NCI-H187 (cell line): ENCODE results near the gene CD7.

ENCODE experiments used
- DNase-seq, 2 experiments: peaks; one replicate each; lab custom pipeline; 2025; lab: John Stamatoyannopoulos, UW

Gene CD7

DNA sequence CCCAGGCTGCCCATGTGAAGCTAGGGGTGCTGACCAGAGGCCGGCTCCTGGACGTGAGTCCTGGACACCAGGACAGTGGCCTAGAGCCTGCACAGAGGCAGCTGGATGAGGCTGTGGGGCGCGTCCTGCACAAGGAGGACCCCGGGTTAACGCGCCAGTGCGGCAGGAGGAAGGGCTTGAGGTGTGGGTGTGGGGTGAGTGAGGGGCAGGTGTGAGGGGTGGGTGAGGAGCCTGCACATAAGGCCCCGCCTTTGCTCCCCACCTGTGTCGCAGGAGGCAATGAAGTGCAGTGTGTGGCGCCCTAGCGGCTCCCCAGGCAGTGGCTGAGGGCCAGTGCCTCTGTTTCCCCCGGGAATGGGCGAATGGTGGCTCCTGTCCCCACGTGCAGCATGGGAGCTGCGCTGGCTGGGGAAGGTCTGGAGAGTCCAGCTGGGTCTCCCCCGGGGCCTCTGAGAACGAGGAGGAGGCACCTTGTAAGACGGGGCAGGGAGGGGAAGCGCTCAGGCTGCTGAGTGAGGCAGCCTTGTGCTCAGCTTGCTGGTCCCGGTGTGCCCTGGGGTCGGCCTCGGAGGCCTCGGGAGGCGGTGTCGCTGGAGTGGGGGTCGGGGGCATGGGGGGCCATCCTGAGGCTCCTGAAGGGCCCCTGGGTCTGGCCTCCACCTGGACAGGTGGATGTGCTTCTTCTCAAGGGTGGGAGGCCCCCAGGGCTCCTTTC is 3.2 kb downstream of the CD7 start:
- DNase-seq: no peak

DNA sequence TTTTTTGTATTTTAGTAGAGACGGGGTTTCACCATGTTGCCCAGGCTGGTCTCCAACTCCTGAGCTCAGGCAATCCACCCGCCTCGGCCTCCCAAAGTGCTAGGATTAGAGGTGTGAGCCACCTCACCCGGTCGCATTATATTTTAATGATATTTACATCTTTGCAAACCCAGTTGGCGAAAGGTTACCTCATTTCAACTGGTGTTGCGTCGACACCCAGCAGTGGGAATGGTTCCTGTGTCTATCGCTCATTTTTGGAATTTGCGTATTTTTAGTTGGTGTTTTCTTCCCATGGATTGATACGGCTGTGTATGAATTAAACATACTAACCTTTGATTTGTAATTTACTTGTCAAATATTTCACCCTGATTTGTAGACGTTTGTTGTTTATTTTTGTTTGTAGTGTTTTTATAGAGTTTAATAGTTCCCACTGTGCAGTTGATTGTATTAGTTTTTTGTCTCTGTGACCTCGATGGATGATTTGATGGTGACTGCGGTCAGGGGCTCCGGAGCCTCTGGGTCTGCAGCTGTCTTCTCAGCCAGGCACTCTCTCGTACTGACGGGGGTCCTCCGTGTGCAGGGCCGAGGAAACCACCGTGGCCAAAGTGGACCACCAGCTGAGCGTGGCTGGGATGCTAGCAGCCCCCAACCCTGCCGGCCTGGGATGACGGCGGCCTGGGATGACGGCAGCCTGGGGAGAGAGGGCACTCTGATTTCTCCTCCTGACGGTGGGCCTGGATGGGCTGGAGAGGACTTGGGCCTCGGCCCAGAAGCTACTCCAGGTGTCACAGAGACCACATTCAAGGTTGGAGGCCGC is 4.0 kb downstream of the CD7 start:
- no peak for DNase-seq

DNA sequence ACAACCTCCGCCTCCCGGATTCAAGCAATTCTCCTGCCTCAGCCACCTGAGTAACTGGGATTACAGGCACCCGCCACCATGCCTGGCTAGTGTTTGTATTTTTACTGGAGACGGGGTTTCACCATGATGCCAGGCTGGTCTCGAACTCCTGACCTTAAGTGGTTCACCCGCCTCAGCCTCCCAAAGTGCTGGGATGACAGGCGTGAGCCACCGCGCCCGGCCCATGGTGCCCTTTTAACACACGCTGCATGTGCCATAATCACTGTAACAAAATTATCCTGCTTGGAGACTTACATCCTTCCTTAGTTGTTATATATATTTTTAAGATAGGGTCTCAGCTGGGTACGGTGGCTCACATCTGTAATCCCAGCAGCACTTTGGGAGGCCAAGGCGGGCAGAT is 5.4 kb downstream of the CD7 start:
- no peak for DNase-seq

DNA sequence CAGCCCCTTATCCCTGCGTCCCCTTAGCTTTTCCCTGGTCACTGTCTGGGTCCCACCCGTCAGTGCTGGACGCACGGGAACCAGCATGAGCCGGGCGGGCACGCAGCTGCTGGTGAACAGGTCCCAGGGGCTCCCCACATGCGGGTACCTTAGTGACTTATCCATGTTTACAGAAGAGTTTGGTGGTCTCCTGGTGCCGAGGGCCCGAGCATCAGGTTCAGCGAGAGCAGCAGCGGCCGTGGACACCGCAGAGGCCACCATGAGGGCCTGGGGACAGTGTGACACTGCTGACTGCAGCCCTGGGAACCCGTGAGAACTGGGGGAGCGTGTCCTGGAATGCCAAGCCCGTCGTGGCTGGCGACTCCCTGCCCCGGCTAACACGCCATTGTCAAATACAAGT is 6.5 kb downstream of the CD7 start:
- no peak for DNase-seq

DNA sequence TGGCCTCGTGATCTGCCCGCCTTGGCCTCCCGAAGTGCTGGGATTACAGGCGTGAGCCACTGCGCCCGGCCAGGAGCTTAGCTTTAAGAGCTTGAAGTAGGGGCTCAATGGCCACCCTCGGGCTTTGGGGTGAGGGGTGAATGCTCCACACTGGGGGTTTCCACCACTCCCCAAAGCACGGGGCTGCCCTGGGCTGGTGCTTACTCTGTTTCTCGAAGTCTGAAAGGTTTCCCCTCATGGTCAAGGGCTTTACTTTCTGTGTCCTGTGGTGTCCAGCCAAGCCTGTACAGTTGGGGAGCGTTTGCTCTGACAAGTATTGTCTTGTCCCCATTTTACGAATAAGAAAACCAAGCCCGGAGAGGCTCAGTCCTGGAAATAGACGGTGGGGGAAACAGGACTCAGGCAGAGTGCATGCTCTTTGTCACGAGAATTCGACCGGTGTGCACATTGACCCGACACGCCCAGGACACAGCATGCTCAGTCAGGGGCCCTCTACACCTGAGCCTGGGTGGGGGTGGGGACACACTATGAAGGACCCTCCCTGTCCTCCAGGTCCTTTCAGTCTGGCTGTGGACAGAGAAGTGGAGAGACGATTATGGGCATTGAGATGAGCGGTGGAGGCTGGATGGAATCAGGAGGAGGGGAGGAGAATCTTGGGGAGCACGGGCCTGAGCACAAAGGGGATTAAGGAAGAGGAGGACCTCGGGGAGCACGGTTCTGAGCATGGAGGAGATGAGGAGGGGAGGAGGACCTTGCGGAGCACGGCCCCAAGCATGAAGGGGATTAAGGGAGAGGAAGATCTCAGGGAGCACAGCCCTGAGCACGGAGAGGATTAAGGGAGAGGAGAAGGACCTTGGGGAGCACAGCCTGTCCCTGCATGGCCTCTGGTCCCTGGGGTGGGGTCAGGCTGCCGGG is 7.5 kb downstream of the CD7 start:
- DNase-seq: no peak

DNA sequence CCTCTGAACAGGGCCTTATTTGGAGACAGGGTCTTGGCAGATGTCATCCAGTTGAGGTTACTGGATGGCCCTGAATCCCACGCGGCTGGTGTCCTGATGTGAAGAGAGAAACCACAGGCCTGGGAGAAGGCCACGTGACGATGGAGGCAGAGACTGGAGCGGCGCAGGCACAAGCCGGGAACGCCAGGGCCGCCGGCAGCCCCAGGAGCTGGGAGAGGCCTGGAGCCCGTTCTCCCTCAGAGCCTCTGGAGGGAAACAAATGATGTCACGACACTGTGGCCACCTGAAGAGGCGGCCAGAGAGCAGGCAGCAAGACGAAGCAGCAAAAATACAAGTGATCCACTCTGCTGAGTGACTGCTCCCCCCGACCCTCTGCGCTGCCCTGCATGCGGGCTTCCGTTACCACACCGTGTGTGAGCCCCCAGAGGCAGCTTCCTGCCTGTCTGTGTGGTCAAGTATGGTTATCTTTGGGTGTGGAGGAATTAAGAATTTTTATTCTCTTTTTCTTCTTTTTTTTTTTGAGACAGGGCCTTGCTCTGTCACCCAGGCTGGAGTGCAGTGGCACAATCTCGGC is 11.6 kb downstream of the CD7 start:
- DNase-seq: no peak

DNA sequence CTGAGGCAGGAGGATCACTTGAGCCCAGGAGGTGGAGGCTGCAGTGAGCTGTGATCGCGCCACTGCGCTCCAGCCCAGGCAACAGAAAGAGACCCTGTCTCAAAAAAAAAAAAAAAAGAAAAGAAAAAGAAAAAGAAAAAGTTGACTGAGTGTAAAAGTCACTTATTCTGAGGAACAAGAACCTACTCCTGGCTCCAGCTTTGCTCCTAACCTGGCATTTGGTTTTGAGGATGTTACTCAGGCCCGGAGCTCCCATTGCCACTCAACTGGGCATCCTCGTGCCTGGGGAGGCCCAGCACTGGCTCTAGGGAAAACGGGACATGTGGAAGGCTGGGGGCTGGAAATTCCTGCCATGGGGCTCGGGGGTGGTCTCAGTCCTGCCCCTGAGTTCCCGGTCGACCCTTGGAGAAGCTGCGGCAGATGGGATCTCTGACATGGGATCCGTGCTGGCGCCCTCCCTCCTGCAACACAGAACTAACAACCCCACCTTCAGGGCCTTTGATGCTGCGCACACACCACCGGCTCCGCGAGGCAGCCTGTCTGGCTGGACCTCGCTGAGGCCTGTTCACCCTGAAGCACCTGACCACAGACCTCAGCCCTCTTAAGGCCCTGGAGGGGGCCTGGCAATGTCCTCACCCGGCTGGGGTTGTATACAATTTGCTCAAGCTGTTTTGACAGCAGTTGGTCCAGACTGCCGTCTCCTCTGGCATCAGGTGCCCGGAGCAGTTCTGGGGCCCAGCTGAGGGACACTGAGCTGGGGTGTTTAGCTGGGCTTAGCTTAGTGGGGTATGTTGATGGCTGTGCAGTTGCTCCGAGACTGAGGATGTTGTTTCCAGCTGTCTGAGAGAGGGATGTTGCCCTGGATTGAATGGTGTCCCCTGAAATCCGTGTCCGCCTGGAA is 12.3 kb downstream of the CD7 start:
- DNase-seq: no peak

DNA sequence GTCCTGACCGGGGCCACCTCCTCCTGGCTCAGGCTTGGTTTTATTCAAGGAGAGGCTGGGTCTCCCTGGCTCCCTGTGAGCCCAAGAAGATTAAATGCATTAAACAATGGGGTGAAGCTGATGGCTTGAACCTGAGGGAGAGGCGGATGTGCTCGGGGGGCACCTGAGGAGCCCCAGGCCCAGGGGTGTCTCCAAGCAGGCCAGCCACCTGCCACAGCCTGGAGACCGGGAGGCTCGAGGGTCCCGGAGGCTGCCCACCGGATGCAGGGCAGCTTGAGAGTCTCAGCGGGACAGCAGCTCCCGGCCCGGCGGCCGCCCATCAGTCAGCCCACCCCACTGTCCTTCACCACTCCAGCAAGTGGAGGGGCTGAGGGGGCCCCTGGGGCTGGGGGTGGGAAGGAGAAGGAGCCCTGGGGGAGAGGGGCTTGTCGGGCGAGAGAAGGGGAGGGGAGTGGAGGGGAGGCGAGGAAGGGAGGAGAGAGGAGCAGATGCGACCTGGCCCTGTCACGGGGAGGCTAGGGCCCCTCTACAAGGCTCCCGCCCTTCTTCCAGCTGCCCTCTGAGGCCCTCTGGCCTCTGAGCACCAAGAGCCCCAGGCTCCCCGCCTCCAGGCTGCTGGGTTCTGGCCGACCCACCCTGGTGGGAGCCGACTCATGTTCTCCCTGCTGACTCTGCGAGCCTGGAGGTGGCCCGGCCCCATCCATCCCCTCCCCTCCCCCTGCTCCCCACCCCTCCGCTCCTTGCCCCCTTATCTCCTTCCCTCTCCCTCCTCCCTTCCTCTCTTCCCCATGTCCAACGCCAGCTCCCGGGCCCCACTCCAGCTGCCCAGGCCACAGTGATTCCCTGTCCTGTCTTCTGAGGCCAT is 13.2 kb downstream of the CD7 start:
- no peak for DNase-seq

DNA sequence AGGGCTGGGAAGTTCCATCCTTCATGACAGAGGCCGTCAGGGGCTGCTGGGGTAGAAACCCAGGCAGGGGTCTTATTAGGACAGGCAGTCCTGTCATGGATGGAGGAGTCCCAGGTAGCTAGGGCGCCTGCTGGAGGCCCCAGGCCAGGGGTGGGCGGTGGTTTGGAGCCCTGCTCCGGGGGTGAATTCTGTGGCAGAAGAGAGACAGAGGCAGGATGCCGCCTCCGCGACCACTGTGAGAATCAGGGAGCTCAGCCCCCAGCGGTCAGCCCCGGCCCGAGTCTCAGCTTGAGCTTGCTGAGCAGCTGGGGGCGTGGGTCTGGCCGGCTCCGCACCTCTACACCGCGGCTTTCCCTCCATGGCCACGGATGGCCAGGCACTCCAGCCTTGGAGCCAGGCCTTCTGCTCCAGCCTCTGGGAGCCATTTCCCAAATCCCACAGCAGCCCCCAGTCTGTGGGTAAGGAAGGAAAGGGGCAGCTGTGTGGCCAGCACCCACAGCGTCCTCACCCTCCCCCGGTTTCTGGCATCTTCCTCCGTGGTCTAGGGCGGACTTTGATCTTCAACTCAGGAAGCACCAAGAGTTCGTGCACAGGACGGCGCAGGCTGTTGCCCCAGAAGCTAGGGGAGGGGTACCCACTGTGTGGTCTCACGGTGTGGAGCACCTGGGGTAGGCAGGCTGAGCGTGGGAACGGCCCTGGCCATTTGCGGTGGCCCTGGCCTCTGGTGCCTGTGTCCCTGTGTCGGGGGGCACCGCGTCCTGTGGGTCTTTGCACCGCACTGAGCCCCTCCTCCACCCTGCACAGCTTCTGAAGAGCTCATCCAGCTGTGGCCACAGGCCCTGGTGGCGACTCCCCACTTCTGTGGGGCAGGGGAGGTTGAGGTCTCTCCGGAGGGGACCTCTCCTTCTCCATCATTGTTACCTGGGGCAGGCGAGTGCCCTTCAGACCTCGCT is 14.1 kb downstream of the CD7 start:
- DNase-seq: no peak

DNA sequence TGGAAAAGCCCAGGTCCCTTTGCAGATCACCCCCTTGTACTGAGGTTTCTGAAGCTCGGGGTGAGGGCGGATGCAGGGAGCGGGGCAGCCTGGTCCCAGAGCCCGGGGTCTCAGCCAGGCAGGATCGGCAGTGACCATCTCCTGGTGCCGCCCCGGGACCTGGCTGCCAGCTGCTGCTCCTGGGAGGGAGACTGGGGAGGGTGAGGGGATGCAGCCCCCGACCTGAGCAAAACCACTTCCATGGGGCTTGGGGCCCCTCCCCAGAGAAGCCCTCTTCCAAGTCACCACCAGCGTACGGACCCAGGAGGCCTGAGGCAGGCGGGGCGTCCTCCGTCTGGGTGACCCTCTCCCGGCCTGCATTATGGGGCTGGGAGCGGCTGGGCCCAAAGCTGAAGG is 14.8 kb downstream of the CD7 start:
- DNase-seq: no peak

DNA sequence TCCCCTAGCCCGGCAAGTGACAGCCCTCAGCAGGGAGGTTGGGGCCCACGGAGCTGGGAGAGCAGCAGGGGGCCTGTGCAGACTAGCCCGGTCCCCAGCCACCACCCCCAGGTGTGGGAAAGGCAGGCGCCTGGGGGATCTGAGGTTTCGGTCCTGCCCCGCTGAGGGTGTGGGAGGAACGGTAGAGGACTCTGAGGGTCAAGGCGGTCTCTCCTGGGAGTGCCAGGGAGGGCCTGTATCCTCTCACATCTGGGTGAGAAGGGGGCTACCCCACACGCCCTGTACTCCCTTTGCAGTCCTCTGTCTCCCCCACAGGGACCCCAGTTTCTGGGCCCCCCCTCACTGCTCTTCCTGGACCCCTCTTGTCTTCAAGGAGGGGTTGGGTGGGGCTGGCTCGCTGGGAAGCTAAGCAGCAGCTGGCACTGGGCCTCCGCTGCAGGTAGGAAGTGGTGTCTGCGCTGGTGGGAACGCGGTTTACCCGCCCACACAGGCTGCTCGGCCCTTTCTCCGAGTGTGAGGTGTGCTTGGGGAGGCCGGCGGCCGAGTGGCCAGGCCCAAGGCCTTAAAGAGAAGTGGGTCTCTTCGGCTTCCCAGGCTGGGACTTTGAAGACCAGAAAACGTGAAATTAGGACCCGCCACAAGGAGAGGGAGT is 15.4 kb downstream of the CD7 start:
- no peak for DNase-seq

DNA sequence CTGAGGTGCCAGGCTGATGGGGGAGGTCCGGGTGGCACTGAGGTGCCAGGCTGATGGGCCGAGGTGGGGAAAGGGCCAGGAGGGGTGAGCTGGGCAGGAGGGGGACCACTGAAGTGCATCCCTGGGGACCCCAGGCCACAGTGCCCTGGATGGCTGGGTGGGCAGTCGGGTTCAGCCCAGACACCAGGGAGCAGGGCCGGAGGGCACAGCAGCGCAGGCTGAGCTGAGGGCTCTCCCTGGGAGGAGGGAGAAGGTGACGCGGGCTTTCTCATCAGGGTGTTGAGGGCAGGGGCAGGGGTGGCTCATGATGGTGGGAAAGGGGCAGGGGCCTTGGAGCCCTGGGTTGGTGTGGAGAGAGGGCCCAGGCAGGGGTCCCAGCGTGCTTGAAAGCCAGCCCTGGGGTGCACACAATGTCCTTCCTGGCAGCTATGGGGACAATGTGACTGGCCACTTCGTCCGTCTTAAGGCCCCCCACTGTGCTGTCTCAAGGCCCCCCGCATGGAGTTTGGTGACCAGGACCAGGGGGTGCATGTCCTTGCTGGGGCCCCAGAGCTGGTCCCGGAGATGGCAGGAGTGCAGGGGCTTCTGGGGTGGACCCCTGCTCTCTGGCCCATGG is 16.0 kb downstream of the CD7 start:
- DNase-seq: no peak

DNA sequence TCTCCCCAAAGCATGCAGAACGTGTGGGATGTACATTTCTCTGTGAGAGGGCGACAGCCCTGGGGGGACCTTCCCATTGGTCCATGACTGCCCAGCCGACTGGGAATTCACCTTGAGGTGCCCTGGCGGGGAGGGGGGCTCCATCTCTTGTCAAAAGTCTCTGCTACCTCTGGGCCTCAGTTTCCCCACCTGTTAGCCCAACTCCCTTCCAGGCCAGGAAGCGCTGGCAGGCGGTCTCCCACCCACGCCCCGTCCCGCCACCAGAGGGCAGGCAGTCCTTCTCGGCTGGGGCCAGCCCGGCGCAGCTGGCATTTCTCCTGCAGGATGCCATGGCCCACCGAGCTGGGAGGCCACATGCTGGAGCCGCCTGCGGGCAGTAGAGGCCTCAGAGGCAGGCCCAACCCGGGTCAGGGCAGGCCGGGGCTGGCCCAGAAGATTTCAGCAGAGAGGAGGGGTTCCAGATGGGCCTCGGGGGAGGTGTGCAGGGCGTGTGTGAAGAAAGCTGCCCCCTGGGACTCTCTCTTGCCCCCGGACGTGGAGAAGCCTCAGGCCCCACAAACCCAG is 16.6 kb downstream of the CD7 start:
- DNase-seq: no peak

DNA sequence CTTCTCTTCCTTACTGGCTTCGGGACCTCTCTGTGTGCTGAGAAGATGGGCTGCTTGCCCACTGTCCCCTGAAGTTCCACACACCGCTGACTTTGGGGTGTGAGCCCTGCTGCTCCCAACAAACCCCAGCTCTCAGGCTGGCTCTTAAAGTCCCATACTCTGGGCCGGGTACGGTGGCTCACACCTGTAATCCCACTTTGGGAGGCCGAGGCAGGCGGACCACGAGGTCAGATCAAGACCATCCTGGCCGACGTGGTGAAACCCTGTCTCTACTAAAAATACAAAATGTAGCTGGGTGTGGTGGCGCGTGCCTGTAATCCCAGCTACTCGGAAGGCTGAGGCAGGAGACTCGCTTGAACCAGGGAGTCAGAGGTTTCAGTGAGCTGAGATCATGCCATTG is 17.2 kb downstream of the CD7 start:
- DNase-seq: no peak

DNA sequence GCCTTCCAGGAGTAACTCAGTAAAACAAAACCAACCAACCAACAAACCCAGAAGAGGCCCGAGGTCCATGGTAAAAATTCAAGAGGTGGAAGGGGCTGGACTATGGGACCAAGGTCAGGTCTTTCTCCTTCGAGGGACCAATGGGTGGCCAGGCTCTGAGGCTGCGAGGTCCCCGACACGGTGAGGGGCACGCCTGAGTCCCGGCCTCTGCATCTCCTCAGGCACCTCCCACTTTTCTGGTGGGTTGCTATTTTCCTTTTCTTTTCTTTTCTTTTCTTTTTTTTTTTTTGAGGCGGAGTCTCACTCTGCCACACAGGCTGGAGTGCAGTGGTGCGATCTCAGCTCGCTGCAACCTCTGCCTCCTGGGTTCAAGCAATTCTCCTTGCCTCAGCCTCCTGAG is 18.0 kb downstream of the CD7 start:
- DNase-seq: no peak

DNA sequence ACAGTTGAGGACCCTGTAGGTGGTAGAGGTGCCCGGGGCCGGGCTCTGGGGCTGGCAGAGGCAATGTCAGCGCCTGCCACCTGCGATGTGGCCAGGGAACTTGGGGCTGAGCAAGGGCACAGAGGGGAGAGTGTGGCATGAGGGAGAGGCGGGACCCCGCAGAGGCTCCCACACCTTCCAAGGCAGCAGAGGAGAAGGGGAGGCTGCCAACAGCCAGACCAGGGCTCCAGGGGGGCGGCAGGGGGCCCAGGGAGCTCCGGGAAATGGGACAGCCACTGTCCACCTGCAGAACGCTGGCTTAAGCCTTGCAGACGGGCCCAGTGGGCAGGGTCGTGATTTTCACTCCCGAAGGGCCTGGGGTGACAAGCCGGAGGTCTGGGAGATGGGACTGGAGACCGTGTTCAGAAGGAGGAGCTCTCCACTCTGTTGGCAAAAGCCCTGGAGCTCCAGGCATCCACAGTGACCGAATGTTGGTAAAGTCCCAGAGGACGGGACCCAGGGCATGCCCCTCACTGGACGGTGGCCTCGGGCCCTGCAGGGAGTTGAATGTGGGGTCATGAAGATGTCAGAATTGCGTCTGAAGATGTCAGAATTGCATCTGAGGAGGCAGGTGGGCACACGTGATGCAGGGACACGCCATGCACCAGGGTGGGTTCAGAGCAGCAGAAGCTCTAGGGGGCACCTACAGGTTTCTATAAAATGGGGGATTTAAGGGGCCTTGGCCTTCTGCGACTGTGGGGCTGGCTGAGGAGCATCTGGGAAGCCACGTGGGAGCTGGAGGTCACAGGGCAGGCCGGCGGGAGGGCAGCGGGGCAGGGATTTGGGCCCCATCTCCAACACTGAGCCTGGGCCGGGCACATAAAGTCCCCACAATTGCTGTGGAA is 18.6 kb downstream of the CD7 start:
- no peak for DNase-seq
